SK-N-MC (cell line): ENCODE data around the gene ING3.

Source experiments
- DNase-seq: peaks from one replicate; pipeline ENCODE4 v3.0.0-alpha.2; 2011; ENCODE audit warnings: low read depth, low spot score
- H3K27ac ChIP-seq: fragments of 200-600 bp; sonication (generic); 2 replicates; pipeline ENCODE4 v1.5.1; 2016; ENCODE audit warnings: mixed run types
- H3K36me3 ChIP-seq: fragments of 200-600 bp; sonication (generic); 2 replicates; pipeline ENCODE4 v1.6.1; 2017; ENCODE audit warnings: antibody characterized with exemption, low read length, mixed read lengths; ENCODE audit not compliant: insufficient read depth
- H3K4me3 ChIP-seq: fragments of 200-600 bp; sonication (generic); 2 replicates; pipeline ENCODE4 v1.5.1; 2016
- H3K9ac ChIP-seq: fragments of 200-600 bp; sonication (generic); 2 replicates; pipeline ENCODE4 v1.8.0; 2017; ENCODE audit warnings: mixed run types, mixed read lengths; ENCODE audit not compliant: insufficient read length
- H3K9me3 ChIP-seq: fragments of 200-600 bp; sonication (generic); 2 replicates; pipeline ENCODE4 v1.6.1; 2017; ENCODE audit warnings: low read depth, mild to moderate bottlenecking, antibody characterized with exemption, low read length, moderate library complexity, mixed read lengths
- EZH2 ChIP-seq: fragments of 200-600 bp; sonication (generic); IDR thresholded peaks from one replicate; pipeline ENCODE4 v1.6.1; 2017; ENCODE audit warnings: antibody characterized with exemption
- FOXP2 ChIP-seq: optimal IDR thresholded peaks from 2 replicates; pipeline ENCODE3; 2011; ENCODE audit warnings: mild to moderate bottlenecking, moderate library complexity; ENCODE audit not compliant: insufficient read depth; ENCODE audit errors: extremely low read length, control extremely low read depth
- POLR2AphosphoS5 ChIP-seq: IDR thresholded peaks from 2 replicates; pipeline ENCODE4 v1.6.1; 2012; ENCODE audit warnings: mild to moderate bottlenecking, low read depth, low read length, borderline replicate concordance

Gene ING3

GRCh38 chr7:120989257-120990220 is 39.0 kb downstream of the ING3 start:
- Histone ChIP-seq H3K36me3 (no peaks in the 10 kb centered on the region), H3K9me3 (no peaks in the 10 kb centered on the region), H3K9ac (no peak overlapping the region), H3K27ac (no peak overlapping the region), H3K4me3 (no peak overlapping the region)
- TF ChIP-seq EZH2 (no peak), POLR2AphosphoS5 (no peak), FOXP2 (no peak)
- DNase-seq, result no peak

GRCh38 chr7:120990468-120991118 is 40.0 kb downstream of the ING3 start:
- no peak for DNase-seq
- H3K27ac ChIP-seq, result no peak overlapping the region
- no peak overlapping the region for H3K9ac ChIP-seq
- H3K4me3 ChIP-seq, result no peak overlapping the region
- no peaks in the 10 kb centered on the region for H3K36me3 ChIP-seq
- H3K9me3 ChIP-seq, result no peaks in the 10 kb centered on the region
- TF ChIP-seq EZH2, result no peak
- TF ChIP-seq FOXP2, result no peak
- TF ChIP-seq POLR2AphosphoS5, result no peak

GRCh38 chr7:120991161-120991560 is 40.6 kb downstream of the ING3 start:
- Histone ChIP-seq H3K27ac (no peak overlapping the region), H3K36me3 (no peaks in the 10 kb centered on the region), H3K4me3 (no peak overlapping the region), H3K9me3 (no peaks in the 10 kb centered on the region), H3K9ac (no peak overlapping the region)
- TF ChIP-seq POLR2AphosphoS5 (no peak), EZH2 (no peak), FOXP2 (no peak)
- no peak for DNase-seq

- H3K4me3 ChIP-seq, result no peak overlapping the region
- no peaks in the 10 kb centered on the region for H3K36me3 ChIP-seq
- TF ChIP-seq POLR2AphosphoS5 (no peak), FOXP2 (no peak), EZH2 (no peak)
- no peak for DNase-seq
- H3K9me3 ChIP-seq, result no peaks in the 10 kb centered on the region
- no peak overlapping the region for H3K9ac ChIP-seq
- H3K27ac ChIP-seq, result no peak overlapping the region
Measured at GRCh38 chr7:120991581-120991980, 41.0 kb downstream of the ING3 start.

GRCh38 chr7:120992272-120992964 is 41.8 kb downstream of the ING3 start:
- no peak overlapping the region for H3K9ac ChIP-seq
- peak overlapping the region; percentile 10; the same call in 1 of the 2 replicates for H3K27ac ChIP-seq
- H3K4me3 ChIP-seq, result peak overlapping the region; percentile 34

DNA sequence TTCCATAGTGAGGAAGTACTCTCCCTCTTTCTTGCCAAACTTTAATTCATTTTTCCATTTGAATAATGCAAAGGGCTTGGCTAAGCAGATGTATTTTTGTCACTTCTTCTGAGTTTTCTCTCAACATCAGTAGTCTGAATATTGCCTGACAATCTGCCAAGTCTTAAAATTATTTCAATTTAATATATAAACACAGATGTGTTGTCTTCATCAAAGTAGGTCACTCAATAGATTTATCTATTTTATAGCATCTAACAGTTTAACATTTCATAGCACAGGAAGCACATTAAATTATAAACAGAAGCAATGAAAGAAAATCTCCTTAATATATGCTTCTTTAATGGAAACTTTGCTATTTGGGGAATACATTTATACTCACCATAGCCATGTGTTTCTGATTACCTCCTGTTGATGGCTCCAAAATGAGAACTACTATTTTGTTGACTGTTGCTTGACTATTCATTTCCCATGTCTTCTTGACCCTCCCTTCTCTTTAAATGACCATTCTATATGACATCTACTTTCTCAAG is 42.5 kb downstream of the ING3 start:
- Histone ChIP-seq H3K9ac (no peak overlapping the region), H3K9me3 (no peaks in the 10 kb centered on the region), H3K36me3 (no peaks in the 10 kb centered on the region), H3K27ac (peak overlapping the region; percentile 10; the same call in 1 of the 2 replicates), H3K4me3 (peak overlapping the region; percentile 34)
- no peak for TF ChIP-seq EZH2
- TF ChIP-seq POLR2AphosphoS5, result peak; percentile 83; the same call in 1 of the 2 replicates
- TF ChIP-seq FOXP2, result peak; percentile 87
- peak; percentile 97 for DNase-seq

More at GRCh38 chr7:120992272-120992964, 41.8 kb downstream of the ING3 start:
- no peaks in the 10 kb centered on the region for H3K36me3 ChIP-seq
- no peak for DNase-seq
- H3K9me3 ChIP-seq, result no peaks in the 10 kb centered on the region
- TF ChIP-seq POLR2AphosphoS5 (no peak), EZH2 (no peak), FOXP2 (no peak)

GRCh38 chr7:120993553-120994191 is 43.1 kb downstream of the ING3 start:
- Histone ChIP-seq H3K9ac (no peak overlapping the region), H3K4me3 (peak overlapping the region; percentile 2; the same call in 1 of the 2 replicates)
- TF ChIP-seq EZH2 (no peak), POLR2AphosphoS5 (no peak), FOXP2 (no peak)

More at GRCh38 chr7:120993553-120994191, 43.1 kb downstream of the ING3 start:
- Histone ChIP-seq H3K27ac (no peak overlapping the region), H3K9me3 (no peaks in the 10 kb centered on the region), H3K36me3 (no peaks in the 10 kb centered on the region)
- DNase-seq, result no peak
